ENCODE measurements around the gene VWA5A. TPM values are rescaled to one million over a fixed set of nuclear protein-coding genes. Genes with fewer than 3 reads are reported as not detected.

Gene VWA5A
- total and polyA plus RNA-seq, 9 of the 15 experiments (the other 6 are each of a cell fraction or from before 2014, with no cell fraction given), result 4.6 to 19.7 (median 6.9) TPM

DNA sequence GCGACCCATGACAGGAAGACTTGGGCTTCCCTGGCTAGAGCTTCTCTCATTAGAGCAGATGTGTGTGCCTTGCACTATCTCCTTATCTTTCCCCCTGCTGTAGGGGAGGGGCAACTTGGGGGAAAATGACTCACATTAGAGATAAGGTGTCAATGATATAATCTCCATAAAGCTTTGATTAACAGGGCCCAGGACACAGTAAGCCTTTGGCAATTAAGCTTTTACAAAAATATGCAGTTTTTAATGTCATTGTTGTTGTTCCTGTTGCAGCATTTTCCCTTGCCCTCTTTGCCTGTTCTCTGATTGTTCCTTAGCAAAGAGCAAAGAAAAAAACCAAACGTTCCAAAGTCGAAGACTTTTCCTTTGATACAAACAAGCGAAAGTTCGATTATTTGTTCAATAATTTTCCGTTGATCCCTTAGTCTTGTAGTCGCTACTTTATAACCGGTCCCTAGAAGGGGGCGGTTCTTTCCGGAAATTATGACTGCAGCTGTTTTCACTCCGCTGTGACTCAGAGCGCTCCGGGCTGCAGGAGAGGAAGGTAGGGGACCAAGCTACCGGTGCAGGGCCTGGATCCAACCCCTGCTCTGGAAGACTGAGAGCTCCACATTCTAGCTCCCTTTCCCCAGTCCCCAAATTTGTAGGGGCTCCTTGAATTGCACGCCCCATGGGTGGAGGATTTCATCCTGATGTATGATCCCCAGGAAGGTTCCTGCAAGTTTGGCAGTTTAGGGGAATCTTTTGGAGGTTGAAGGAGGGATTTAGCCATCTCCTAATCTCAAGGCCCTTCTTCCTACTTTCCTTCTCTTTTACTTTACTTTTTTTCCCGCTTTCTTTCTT, at the start of gene VWA5A (continued):
- TF ChIP-seq, protein P1, sequence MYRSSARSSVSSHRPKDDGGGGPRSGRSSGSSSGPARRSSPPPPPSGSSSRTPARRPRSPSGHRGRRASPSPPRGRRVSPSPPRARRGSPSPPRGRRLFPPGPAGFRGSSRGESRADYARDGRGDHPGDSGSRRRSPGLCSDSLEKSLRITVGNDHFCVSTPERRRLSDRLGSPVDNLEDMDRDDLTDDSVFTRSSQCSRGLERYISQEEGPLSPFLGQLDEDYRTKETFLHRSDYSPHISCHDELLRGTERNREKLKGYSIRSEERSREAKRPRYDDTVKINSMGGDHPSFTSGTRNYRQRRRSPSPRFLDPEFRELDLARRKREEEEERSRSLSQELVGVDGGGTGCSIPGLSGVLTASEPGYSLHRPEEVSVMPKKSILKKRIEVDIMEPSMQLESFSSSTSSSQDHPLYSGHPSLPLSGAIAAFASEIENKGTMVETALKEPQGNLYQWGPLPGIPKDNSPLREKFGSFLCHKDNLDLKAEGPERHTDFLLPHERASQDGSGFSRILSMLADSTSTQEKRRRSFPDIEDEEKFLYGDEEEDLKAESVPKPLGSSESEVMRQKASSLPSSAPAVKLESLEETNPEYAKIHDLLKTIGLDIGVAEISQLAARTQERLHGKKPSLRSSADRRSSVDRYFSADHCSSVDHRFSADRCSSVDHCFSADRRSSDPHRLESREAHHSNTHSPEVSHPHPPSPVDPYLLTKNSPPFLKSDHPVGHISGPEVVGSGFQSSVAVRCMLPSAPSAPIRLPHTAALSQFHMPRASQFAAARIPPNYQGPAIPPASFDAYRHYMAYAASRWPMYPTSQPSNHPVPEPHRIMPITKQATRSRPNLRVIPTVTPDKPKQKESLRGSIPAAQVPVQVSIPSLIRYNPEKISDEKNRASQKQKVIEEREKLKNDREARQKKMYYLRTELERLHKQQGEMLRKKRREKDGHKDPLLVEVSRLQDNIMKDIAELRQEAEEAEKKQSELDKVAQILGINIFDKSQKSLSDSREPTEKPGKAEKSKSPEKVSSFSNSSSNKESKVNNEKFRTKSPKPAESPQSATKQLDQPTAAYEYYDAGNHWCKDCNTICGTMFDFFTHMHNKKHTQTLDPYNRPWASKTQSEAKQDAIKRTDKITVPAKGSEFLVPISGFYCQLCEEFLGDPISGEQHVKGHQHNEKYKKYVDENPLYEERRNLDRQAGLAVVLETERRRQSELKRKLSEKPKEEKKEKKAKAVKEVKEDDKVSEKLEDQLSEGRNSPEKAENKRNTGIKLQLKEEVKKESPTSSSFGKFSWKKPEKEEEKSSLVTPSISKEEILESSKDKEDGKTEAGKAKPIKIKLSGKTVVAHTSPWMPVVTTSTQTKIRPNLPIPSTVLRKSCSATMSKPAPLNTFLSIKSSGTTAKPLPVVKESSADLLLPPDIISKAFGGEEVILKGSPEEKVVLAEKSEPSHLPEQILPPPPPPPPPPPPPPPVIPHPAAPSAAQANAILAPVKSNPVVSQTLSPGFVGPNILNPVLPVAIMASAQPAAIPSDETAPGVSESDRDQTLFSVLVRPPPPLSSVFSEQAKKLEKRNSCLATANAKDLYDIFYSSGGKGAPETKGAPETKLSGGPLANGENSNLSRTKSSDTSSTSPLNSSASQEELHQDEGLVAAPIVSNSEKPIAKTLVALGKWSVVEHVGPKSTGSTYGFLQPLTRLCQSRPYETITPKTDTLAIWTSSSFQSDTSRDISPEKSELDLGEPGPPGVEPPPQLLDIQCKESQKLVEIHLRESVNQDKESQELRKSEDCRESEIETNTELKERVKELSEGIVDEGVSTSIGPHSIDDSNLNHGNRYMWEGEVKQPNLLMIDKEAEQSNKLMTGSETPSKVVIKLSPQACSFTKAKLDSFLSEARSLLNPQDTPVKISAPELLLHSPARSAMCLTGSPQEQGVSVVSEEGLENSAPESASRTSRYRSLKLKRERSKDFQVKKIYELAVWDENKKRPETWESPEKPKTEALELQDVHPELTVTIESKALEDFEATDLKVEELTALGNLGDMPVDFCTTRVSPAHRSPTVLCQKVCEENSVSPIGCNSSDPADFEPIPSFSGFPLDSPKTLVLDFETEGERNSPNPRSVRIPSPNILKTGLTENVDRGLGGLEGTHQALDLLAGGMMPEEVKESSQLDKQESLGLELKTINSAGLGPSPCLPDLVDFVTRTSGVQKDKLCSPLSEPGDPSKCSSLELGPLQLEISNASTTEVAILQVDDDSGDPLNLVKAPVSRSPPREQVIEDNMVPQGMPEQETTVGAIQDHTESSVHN (IDR thresholded peaks at IDR 0.05; ENCODE audit: borderline replicate concordance in 1 of 2, low read depth in 1 of 2), result 0 out of 4 replicates have a peak, but pooled peaks of 1 of the 2 experiments have one; percentile 30
- TF ChIP-seq, protein P2, sequence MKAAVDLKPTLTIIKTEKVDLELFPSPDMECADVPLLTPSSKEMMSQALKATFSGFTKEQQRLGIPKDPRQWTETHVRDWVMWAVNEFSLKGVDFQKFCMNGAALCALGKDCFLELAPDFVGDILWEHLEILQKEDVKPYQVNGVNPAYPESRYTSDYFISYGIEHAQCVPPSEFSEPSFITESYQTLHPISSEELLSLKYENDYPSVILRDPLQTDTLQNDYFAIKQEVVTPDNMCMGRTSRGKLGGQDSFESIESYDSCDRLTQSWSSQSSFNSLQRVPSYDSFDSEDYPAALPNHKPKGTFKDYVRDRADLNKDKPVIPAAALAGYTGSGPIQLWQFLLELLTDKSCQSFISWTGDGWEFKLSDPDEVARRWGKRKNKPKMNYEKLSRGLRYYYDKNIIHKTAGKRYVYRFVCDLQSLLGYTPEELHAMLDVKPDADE (conservative IDR thresholded peaks at IDR 0.05; ENCODE audit: control insufficient read depth, low read depth, low read length), result peak; percentile 34; the same call in 1 of the 2 replicates
- TF ChIP-seq, protein P3, sequence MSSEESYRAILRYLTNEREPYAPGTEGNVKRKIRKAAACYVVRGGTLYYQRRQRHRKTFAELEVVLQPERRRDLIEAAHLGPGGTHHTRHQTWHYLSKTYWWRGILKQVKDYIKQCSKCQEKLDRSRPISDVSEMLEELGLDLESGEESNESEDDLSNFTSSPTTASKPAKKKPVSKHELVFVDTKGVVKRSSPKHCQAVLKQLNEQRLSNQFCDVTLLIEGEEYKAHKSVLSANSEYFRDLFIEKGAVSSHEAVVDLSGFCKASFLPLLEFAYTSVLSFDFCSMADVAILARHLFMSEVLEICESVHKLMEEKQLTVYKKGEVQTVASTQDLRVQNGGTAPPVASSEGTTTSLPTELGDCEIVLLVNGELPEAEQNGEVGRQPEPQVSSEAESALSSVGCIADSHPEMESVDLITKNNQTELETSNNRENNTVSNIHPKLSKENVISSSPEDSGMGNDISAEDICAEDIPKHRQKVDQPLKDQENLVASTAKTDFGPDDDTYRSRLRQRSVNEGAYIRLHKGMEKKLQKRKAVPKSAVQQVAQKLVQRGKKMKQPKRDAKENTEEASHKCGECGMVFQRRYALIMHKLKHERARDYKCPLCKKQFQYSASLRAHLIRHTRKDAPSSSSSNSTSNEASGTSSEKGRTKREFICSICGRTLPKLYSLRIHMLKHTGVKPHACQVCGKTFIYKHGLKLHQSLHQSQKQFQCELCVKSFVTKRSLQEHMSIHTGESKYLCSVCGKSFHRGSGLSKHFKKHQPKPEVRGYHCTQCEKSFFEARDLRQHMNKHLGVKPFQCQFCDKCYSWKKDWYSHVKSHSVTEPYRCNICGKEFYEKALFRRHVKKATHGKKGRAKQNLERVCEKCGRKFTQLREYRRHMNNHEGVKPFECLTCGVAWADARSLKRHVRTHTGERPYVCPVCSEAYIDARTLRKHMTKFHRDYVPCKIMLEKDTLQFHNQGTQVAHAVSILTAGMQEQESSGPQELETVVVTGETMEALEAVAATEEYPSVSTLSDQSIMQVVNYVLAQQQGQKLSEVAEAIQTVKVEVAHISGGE (CRISPR knock-in tag; IDR thresholded peaks at IDR 0.05), result peak in 1 of 3 experiments; percentile 83; a peak in 2 of 6 replicates
- TF ChIP-seq NEUROD1 (IDR thresholded peaks at IDR 0.05; ENCODE audit: borderline replicate concordance, low read depth, low read length, partially characterized antibody), result peak; percentile 61
- TF ChIP-seq, protein P4, sequence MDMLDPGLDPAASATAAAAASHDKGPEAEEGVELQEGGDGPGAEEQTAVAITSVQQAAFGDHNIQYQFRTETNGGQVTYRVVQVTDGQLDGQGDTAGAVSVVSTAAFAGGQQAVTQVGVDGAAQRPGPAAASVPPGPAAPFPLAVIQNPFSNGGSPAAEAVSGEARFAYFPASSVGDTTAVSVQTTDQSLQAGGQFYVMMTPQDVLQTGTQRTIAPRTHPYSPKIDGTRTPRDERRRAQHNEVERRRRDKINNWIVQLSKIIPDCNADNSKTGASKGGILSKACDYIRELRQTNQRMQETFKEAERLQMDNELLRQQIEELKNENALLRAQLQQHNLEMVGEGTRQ (CRISPR knock-in tag; IDR thresholded peaks at IDR 0.05), result no peak
- TF ChIP-seq POLR2B (IDR thresholded peaks at IDR 0.05; ENCODE audit: low read depth, partially characterized antibody), result peak; percentile 80
- TF ChIP-seq TEAD4 (IDR thresholded peaks at IDR 0.05; ENCODE audit: low read length), result 0 out of 2 replicates have a peak, but pooled peaks have one; percentile 17
- TF ChIP-seq TEAD4 (CRISPR knock-in tag; IDR thresholded peaks at IDR 0.05; ENCODE audit: borderline replicate concordance), result no peak
- TF ChIP-seq KLF13 (tag; IDR thresholded peaks at IDR 0.05; ENCODE audit: borderline replicate concordance, low read depth), result peak; percentile 91
- TF ChIP-seq PML (IDR thresholded peaks at IDR 0.05; ENCODE audit: low read length), result peak; percentile 35; the same call in 1 of the 2 replicates

Measured in K562 (cell line).